ENCODE data around the gene TRAPPC11. TPM values are rescaled to one million over a fixed set of nuclear protein-coding genes. Genes with fewer than 3 reads are reported as not detected.

The TRAPPC11 gene
- total RNA-seq, 1 experiment from 2014 or later: 21.1 TPM

GRCh38 chr4:183716302-183716701 is 57.2 kb downstream of the TRAPPC11 start:
- POLR2A ChIA-PET: no interaction called here
- intact Hi-C loops (cut with micrococcal nuclease; ENCODE audit: unreplicated experiment): no loop called here
- no peaks in the 10 kb centered on the region for H3K27me3 ChIP-seq (ENCODE audit: control insufficient read depth, insufficient read depth, low read length)
- TF ChIP-seq CTCF (IDR thresholded peaks at IDR 0.05) (no peak), POLR2AphosphoS5 (IDR thresholded peaks at IDR 0.05; ENCODE audit: low read depth, low read length) (no peak), TCF7L2 (IDR thresholded peaks at IDR 0.05; ENCODE audit: low read depth, low read length) (no peak), SIN3A (IDR thresholded peaks at IDR 0.05; ENCODE audit: borderline replicate concordance, insufficient read depth, low read depth, low read length) (no peak)
- TF ChIP-seq, protein P1, sequence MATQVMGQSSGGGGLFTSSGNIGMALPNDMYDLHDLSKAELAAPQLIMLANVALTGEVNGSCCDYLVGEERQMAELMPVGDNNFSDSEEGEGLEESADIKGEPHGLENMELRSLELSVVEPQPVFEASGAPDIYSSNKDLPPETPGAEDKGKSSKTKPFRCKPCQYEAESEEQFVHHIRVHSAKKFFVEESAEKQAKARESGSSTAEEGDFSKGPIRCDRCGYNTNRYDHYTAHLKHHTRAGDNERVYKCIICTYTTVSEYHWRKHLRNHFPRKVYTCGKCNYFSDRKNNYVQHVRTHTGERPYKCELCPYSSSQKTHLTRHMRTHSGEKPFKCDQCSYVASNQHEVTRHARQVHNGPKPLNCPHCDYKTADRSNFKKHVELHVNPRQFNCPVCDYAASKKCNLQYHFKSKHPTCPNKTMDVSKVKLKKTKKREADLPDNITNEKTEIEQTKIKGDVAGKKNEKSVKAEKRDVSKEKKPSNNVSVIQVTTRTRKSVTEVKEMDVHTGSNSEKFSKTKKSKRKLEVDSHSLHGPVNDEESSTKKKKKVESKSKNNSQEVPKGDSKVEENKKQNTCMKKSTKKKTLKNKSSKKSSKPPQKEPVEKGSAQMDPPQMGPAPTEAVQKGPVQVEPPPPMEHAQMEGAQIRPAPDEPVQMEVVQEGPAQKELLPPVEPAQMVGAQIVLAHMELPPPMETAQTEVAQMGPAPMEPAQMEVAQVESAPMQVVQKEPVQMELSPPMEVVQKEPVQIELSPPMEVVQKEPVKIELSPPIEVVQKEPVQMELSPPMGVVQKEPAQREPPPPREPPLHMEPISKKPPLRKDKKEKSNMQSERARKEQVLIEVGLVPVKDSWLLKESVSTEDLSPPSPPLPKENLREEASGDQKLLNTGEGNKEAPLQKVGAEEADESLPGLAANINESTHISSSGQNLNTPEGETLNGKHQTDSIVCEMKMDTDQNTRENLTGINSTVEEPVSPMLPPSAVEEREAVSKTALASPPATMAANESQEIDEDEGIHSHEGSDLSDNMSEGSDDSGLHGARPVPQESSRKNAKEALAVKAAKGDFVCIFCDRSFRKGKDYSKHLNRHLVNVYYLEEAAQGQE (IDR thresholded peaks at IDR 0.05; ENCODE audit: insufficient read depth in 1 of 2, low read depth in 2 of 2, low read length in 1 of 2): no peak
- ATAC-seq (no peak), DNase-seq (ENCODE audit: low read depth, low spot score) (no peak)
- no peaks in the 10 kb centered on the region for H3K36me3 ChIP-seq (ENCODE audit: control insufficient read depth, insufficient read depth, low read length)
- H3K27ac ChIP-seq (ENCODE audit: low read length): no peak overlapping the region
- H3K4me3 ChIP-seq (ENCODE audit: low read depth in 2 of 2, low read length in 2 of 2): no peak overlapping the region
- no peaks in the 10 kb centered on the region for H3K9me3 ChIP-seq (ENCODE audit: control insufficient read depth, insufficient read depth, low read depth, low read length)
- peaks cover 5% of the 10 kb centered on the region; the same call in 1 of the 2 replicates for H3K4me1 ChIP-seq (ENCODE audit: control insufficient read depth, insufficient read depth, low read length)
- in situ Hi-C loops (cut with HindIII; ENCODE audit: low pct_unique_long_range_greater_than_20kb, low sequenced_read_pairs): no loop called here
- no TSS peak for BruUV-seq (replicated peaks)
- CTCF ChIA-PET: no interaction called here

DNA sequence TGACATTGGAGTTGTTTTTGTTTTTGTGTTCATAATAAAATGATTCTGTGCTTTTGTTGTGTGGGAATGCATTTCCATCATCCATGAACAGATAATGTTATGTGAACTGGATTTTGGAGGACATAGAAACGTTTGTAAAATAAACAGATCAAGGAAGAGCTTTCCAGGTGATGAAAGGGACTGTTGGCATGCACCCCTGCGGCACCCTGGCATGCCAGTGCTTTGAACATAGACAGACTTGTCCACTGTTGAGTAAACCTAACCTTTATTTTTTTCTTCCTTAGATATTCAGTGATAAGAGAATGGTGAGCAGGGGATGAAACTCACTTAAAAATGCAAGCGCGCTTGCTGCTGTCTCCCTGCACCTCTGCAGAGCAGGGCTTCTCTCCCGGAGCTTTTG is 59.8 kb downstream of the TRAPPC11 start:
- ChIA-PET CTCF (no interaction called here), POLR2A (no interaction called here)
- Histone ChIP-seq H3K27ac (ENCODE audit: low read length) (no peak overlapping the region), H3K4me1 (ENCODE audit: control insufficient read depth, insufficient read depth, low read length) (peaks cover 9% of the 10 kb centered on the region; the same call in 1 of the 2 replicates), H3K27me3 (ENCODE audit: control insufficient read depth, insufficient read depth, low read length) (no peaks in the 10 kb centered on the region), H3K36me3 (ENCODE audit: control insufficient read depth, insufficient read depth, low read length) (no peaks in the 10 kb centered on the region), H3K9me3 (ENCODE audit: control insufficient read depth, insufficient read depth, low read depth, low read length) (no peaks in the 10 kb centered on the region), H3K4me3 (ENCODE audit: low read depth in 2 of 2, low read length in 2 of 2) (no peak overlapping the region)
- no TSS peak for BruUV-seq (replicated peaks)
- intact Hi-C loops (cut with micrococcal nuclease; ENCODE audit: unreplicated experiment) (no loop called here), in situ Hi-C loops (cut with HindIII; ENCODE audit: low pct_unique_long_range_greater_than_20kb, low sequenced_read_pairs) (no loop called here)
- no peak for DNase-seq (ENCODE audit: low read depth, low spot score)
- no peak for ATAC-seq
- TF ChIP-seq, protein P1 (IDR thresholded peaks at IDR 0.05; ENCODE audit: insufficient read depth in 1 of 2, low read depth in 2 of 2, low read length in 1 of 2): no peak
- no peak for TF ChIP-seq TCF7L2 (IDR thresholded peaks at IDR 0.05; ENCODE audit: low read depth, low read length)
- TF ChIP-seq POLR2AphosphoS5 (IDR thresholded peaks at IDR 0.05; ENCODE audit: low read depth, low read length): no peak
- TF ChIP-seq CTCF (IDR thresholded peaks at IDR 0.05): no peak
- TF ChIP-seq SIN3A (IDR thresholded peaks at IDR 0.05; ENCODE audit: borderline replicate concordance, insufficient read depth, low read depth, low read length): no peak

All from Panc1 (cell line).